Right lobe of liver (tissue), 6 donors: ENCODE results near the gene ANKK1. TPM values are rescaled to one million over a fixed set of nuclear protein-coding genes. Genes with fewer than 3 reads are reported as not detected.

Experiments used
- ATAC-seq, 4 donors: fragments of 200-7000 bp; cut with Tn5 transposase; one replicate each; pipeline ENCODE4 v1.9.1; 2020; ENCODE audit warnings: mild to moderate bottlenecking in 4 of 4, moderate library complexity in 4 of 4
- DNase-seq, 3 donors: peaks; one replicate each; pipeline ENCODE4 v3.0.0-alpha.2; 2020
- H3K27ac ChIP-seq, 3 donors: fragments of 200-600 bp; one replicate each; pipeline ENCODE4 v1.8.0; 2022
- H3K27me3 ChIP-seq, 2 donors: fragments of 200-600 bp; one replicate each; pipeline ENCODE4 v1.8.0; 2022
- H3K36me3 ChIP-seq, 4 donors: fragments of 200-600 bp; sonication (generic) in 1 of 4; one replicate each; pipeline versions ENCODE4 v1.5.1 to v1.8.0; 2017 to 2022; ENCODE audit warnings: control low read depth in 1 of 4
- H3K4me1 ChIP-seq, 4 donors: fragments of 200-600 bp; sonication (generic) in 1 of 4; one replicate each; pipeline versions ENCODE4 v1.5.1 to v1.8.0; 2017 to 2022; ENCODE audit warnings: control low read depth in 1 of 4
- H3K4me3 ChIP-seq, 3 donors: fragments of 200-600 bp; one replicate each; pipeline ENCODE4 v1.8.0; 2022
- H3K9me3 ChIP-seq, 4 donors: fragments of 200-600 bp; sonication (generic) in 1 of 4; one replicate each; pipeline versions ENCODE4 v1.5.1 to v1.8.0; 2017 to 2022; ENCODE audit warnings: control low read depth in 1 of 4
- POLR2A ChIP-seq: fragments of 450-650 bp; IDR thresholded peaks from one replicate; pipeline ENCODE4 v1.6.1; 2017; ENCODE audit warnings: antibody characterized with exemption, mild to moderate bottlenecking
- WGBS: methylation state at CpG from one replicate; pipeline ENCODE4 v1.1.6; 2018; ENCODE audit warnings: low coverage, low lambda C conversion rate; ENCODE audit not compliant: insufficient coverage; ENCODE audit errors: missing lambda C conversion rate; 5-methylcytosine and 5-hydroxymethylcytosine counted together
- intact Hi-C, 2 donors: fragments of 100-400 bp; cut with DNase I; formaldehyde crosslinking; loops; one replicate each; pipeline versions ENCODE4 v1.11.2 to v1.14.1; 2022
- total RNA-seq, 6 experiments: library from RNA; depleted of rRNA in 2 of 6; stranded (reverse); fragments of >200 nt in 2 of 6; fragmentation: NEBNext Ultra II Directional in 3 of 6; extraction: Animal tissue kit (Norgen Biotek cat#: 25700) in 3 of 6; gene quantifications; one replicate each; pipeline versions ENCODE4 v1.1.0 to v1.2.4, GENCODE V29; 2016 to 2023
- TF ChIP-seq, protein P1 (sequence below), 4 donors: fragments of 200-600 bp in 3 of 4; fragments of 450-650 bp in 1 of 4; IDR thresholded peaks; one replicate each; pipeline versions ENCODE4 v1.5.1 to v1.8.0; 2016 to 2022; ENCODE audit warnings: antibody characterized with exemption in 4 of 4, mild to moderate bottlenecking in 2 of 4
- donor health status: DM: no; HTN: yes; CAD: no.
- donor health status: DM: no; HTN: no; CAD: no.
- donor health status: DM: no; HTN: no; CAD: no.
- donor health status: DM: no; HTN: yes; CAD: no.
- donor health status: DM: no; HTN: yes; CAD: no.

ANKK1 gene
- total RNA-seq, 6 experiments from 2014 or later, result 0.12 to 0.15 TPM; not detected in 4

- no peak overlapping the region for H3K27ac ChIP-seq
- no peaks in the 10 kb centered on the region for H3K36me3 ChIP-seq
- intact Hi-C loops, result no loop called here
- ATAC-seq (no peak), DNase-seq (no peak)
- no peaks in the 10 kb centered on the region for H3K27me3 ChIP-seq
- 59% methylated on average over 2 of the region's 2 CpGs for WGBS
- H3K9me3 ChIP-seq, result no peaks in the 10 kb centered on the region
- TF ChIP-seq, protein P1, sequence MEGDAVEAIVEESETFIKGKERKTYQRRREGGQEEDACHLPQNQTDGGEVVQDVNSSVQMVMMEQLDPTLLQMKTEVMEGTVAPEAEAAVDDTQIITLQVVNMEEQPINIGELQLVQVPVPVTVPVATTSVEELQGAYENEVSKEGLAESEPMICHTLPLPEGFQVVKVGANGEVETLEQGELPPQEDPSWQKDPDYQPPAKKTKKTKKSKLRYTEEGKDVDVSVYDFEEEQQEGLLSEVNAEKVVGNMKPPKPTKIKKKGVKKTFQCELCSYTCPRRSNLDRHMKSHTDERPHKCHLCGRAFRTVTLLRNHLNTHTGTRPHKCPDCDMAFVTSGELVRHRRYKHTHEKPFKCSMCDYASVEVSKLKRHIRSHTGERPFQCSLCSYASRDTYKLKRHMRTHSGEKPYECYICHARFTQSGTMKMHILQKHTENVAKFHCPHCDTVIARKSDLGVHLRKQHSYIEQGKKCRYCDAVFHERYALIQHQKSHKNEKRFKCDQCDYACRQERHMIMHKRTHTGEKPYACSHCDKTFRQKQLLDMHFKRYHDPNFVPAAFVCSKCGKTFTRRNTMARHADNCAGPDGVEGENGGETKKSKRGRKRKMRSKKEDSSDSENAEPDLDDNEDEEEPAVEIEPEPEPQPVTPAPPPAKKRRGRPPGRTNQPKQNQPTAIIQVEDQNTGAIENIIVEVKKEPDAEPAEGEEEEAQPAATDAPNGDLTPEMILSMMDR (IDR thresholded peaks at IDR 0.05), result no peak
- TF ChIP-seq POLR2A, result no peak
- no peaks in the 10 kb centered on the region for H3K4me1 ChIP-seq
- H3K4me3 ChIP-seq, result no peak overlapping the region
Observed at GRCh38 chr11:113417428-113417827, 29.8 kb downstream of the ANKK1 start.

- ATAC-seq, result no peak
- TF ChIP-seq POLR2A, result no peak
- TF ChIP-seq, protein P1 (IDR thresholded peaks at IDR 0.05), result no peak
- Histone ChIP-seq H3K4me3 (no peak overlapping the region), H3K36me3 (no peaks in the 10 kb centered on the region), H3K27ac (no peak overlapping the region), H3K9me3 (no peaks in the 10 kb centered on the region), H3K4me1 (no peaks in the 10 kb centered on the region), H3K27me3 (no peaks in the 10 kb centered on the region)
- 20% methylated on average over 1 of the region's 14 CpGs for WGBS
- no peak for DNase-seq
- intact Hi-C loops, result no loop called here
Observed at GRCh38 chr11:113419454-113420003, 31.9 kb downstream of the ANKK1 start.

GRCh38 chr11:113420808-113421207 is 33.2 kb downstream of the ANKK1 start:
- no peak overlapping the region for H3K4me3 ChIP-seq
- H3K27ac ChIP-seq, result no peak overlapping the region
- intact Hi-C loops, result no loop called here
- no peak for ATAC-seq
- H3K27me3 ChIP-seq, result no peaks in the 10 kb centered on the region
- no peaks in the 10 kb centered on the region for H3K9me3 ChIP-seq
- no peaks in the 10 kb centered on the region for H3K4me1 ChIP-seq
- 50% methylated on average over 2 of the region's 2 CpGs for WGBS
- no peaks in the 10 kb centered on the region for H3K36me3 ChIP-seq
- DNase-seq, result no peak
- TF ChIP-seq, protein P1 (IDR thresholded peaks at IDR 0.05), result no peak
- TF ChIP-seq POLR2A, result no peak

GRCh38 chr11:113426686-113427085 is 39.1 kb downstream of the ANKK1 start:
- intact Hi-C loops, result no loop called here
- Histone ChIP-seq H3K27me3 (no peaks in the 10 kb centered on the region), H3K9me3 (no peaks in the 10 kb centered on the region), H3K4me3 (no peak overlapping the region), H3K4me1 (no peaks in the 10 kb centered on the region), H3K36me3 (no peaks in the 10 kb centered on the region), H3K27ac (no peak overlapping the region)
- TF ChIP-seq, protein P1 (IDR thresholded peaks at IDR 0.05), result no peak
- TF ChIP-seq POLR2A, result no peak
- DNase-seq (no peak), ATAC-seq (no peak)
- 77% methylated on average over 4 of the region's 6 CpGs for WGBS

DNA sequence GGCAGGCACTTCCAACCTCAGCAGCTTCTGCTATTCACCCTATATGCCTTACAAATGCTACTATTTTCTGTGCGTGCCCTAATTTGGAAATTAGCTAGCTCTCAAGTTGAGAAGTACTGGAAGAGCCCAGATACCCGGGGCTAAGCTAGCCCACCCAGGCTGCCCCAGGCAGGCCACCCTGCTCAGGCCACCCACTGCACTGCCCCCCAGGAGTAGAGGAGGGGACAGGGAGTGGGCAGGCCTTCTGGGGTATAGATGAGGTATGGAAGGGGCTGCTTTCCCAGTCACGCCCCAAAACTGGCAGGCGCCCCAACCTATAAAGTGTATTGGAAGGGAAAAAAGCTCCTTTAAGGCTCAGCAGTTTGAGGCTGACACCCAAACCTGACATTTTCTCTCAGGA is 44.2 kb downstream of the ANKK1 start:
- H3K4me1 ChIP-seq, result no peaks in the 10 kb centered on the region
- H3K4me3 ChIP-seq, result no peak overlapping the region
- H3K36me3 ChIP-seq, result no peaks in the 10 kb centered on the region
- intact Hi-C loops, result no loop called here
- H3K27me3 ChIP-seq, result no peaks in the 10 kb centered on the region
- TF ChIP-seq, protein P1 (IDR thresholded peaks at IDR 0.05), result no peak
- TF ChIP-seq POLR2A, result no peak
- WGBS, result 86% methylated on average over 3 of the region's 4 CpGs
- no peak overlapping the region for H3K27ac ChIP-seq
- no peaks in the 10 kb centered on the region for H3K9me3 ChIP-seq
- ATAC-seq (no peak), DNase-seq (no peak)
